K562 (cell line): ENCODE data around the gene INSR. TPM values are rescaled to one million over a fixed set of nuclear protein-coding genes. Genes with fewer than 3 reads are reported as not detected.
A peak's percentile ranks its signal among the peaks of the same experiment; 100 is the strongest.

ENCODE experiments used
- CBX1 ChIP-seq: sonication (generic); IDR thresholded peaks from 2 replicates; pipeline ENCODE4 v1.6.1; 2016; ENCODE audit warnings: antibody characterized with exemption, low read depth, mild to moderate bottlenecking
- CREB1 ChIP-seq, 2 experiments: sonication (generic) in 1 of 2; formaldehyde crosslinking in 1 of 2; IDR thresholded peaks; 2 replicates each; pipeline versions ENCODE4 v1.6.1 to v1.8.0; 2012 to 2022; ENCODE audit warnings: inconsistent platforms in 1 of 2, mild to moderate bottlenecking in 1 of 2, missing genetic modification reagents in 1 of 2, moderate library complexity in 1 of 2
- DPF2 ChIP-seq: fragments of 450-650 bp; IDR thresholded peaks from 2 replicates; pipeline ENCODE4 v1.6.1; 2016
- GABPA ChIP-seq: fragments of 200-800 bp; sonication (Bioruptor generic); conservative IDR thresholded peaks from 2 replicates; pipeline ENCODE4 v1.6.1; 2016; ENCODE audit warnings: low read depth, missing genetic modification characterization, missing compliant biosample characterization
- GMEB1 ChIP-seq: fragments of 250-450 bp; sonication (Bioruptor Pico); IDR thresholded peaks from 2 replicates; pipeline ENCODE4 v1.4.0; 2020; ENCODE audit warnings: mild to moderate bottlenecking
- HDAC1 ChIP-seq, 2 experiments: fragments of 450-650 bp; IDR thresholded peaks; 2 replicates each; pipeline ENCODE4 v1.6.1; 2016 to 2017; ENCODE audit warnings: inconsistent platforms in 1 of 2, mild to moderate bottlenecking in 1 of 2, moderate library complexity in 1 of 2
- MLLT1 ChIP-seq, 2 experiments: fragments of 450-650 bp; IDR thresholded peaks; 2 replicates each; pipeline ENCODE4 v1.6.1; 2016
- MTA1 ChIP-seq: fragments of 450-650 bp; IDR thresholded peaks from 2 replicates; pipeline ENCODE4 v1.6.1; 2017; ENCODE audit warnings: borderline replicate concordance
- MYC ChIP-seq, 2 experiments: fragments of 250-450 bp in 1 of 2; sonication (Bioruptor Pico) in 1 of 2; IDR thresholded peaks; 2 replicates each; pipeline versions ENCODE4 v1.5.1 to v1.6.1; 2012 to 2021; ENCODE audit warnings: low read depth in 2 of 2, borderline replicate concordance in 1 of 2, improper control_type of control experiment in 1 of 2, low read length in 1 of 2, mild to moderate bottlenecking in 1 of 2, moderate library complexity in 1 of 2
- NFE2 ChIP-seq: IDR thresholded peaks from 2 replicates; pipeline ENCODE4 v1.6.1; 2014; ENCODE audit warnings: antibody characterized with exemption, low read depth
- NR2C2 ChIP-seq, 2 experiments: fragments of 200-800 bp in 1 of 2; sonication (Bioruptor generic) in 1 of 2; sonication (generic) in 1 of 2; formaldehyde crosslinking in 1 of 2; IDR thresholded peaks; 2 replicates each; pipeline versions ENCODE4 v1.6.1 to v1.8.0; 2016 to 2022; ENCODE audit warnings: mild to moderate bottlenecking in 1 of 2, missing compliant biosample characterization in 1 of 2, missing genetic modification characterization in 1 of 2, missing genetic modification reagents in 1 of 2
- NR2F6 ChIP-seq: fragments of 450-650 bp; formaldehyde crosslinking; IDR thresholded peaks from 2 replicates; pipeline ENCODE4 v1.4.0; 2020; ENCODE audit warnings: mild to moderate bottlenecking
- PHF8 ChIP-seq: fragments of 200-600 bp; sonication (generic); IDR thresholded peaks from 2 replicates; pipeline ENCODE4 v1.6.1; 2012; ENCODE audit warnings: mixed run types, mild to moderate bottlenecking, inconsistent platforms, low read length, moderate library complexity, borderline replicate concordance
- RBM25 ChIP-seq: fragments of 200-400 bp; formaldehyde crosslinking; IDR thresholded peaks from 2 replicates; pipeline ENCODE4 v1.6.1; 2018; ENCODE audit warnings: low read length, low read depth, moderate library complexity; ENCODE audit not compliant: severe bottlenecking
- RCOR1 ChIP-seq, 2 experiments: IDR thresholded peaks; 2 replicates each; pipeline ENCODE4 v1.6.1; 2012; ENCODE audit warnings: low read depth in 2 of 2, low read length in 2 of 2, borderline replicate concordance in 1 of 2, improper control_type of control experiment in 1 of 2
- THRB ChIP-seq: fragments of 450-650 bp; formaldehyde crosslinking; conservative IDR thresholded peaks from 2 replicates; pipeline ENCODE4 v1.4.0; 2022; ENCODE audit warnings: mild to moderate bottlenecking, missing genetic modification characterization
- TRIM28 ChIP-seq: fragments of 450-650 bp; IDR thresholded peaks from 2 replicates; pipeline ENCODE4 v1.6.1; 2017
- ZBTB1 ChIP-seq: sonication (generic); formaldehyde crosslinking; IDR thresholded peaks from 2 replicates; pipeline ENCODE4 v1.8.1; 2023; ENCODE audit warnings: missing genetic modification reagents, low read depth, mild to moderate bottlenecking, borderline replicate concordance
- ZEB2 ChIP-seq: fragments of 450-650 bp; IDR thresholded peaks from 2 replicates; pipeline ENCODE4 v1.6.1; 2016
- ZNF511 ChIP-seq: sonication (generic); formaldehyde crosslinking; IDR thresholded peaks from 2 replicates; pipeline ENCODE4 v1.8.0; 2022; ENCODE audit warnings: mild to moderate bottlenecking, missing genetic modification reagents
- ZNF586 ChIP-seq: fragments of 450-650 bp; formaldehyde crosslinking; conservative IDR thresholded peaks from 2 replicates; pipeline ENCODE4 v1.4.0; 2020; ENCODE audit warnings: mild to moderate bottlenecking, moderate library complexity
- ZNF699 ChIP-seq: fragments of 250-450 bp; sonication (Bioruptor Pico); IDR thresholded peaks from 2 replicates; pipeline ENCODE4 v1.8.0; 2021; ENCODE audit warnings: mild to moderate bottlenecking, moderate library complexity; ENCODE audit not compliant: insufficient replicate concordance
- polyA plus RNA-seq, 8 experiments: library from polyadenylated mRNA; depleted of rRNA in 4 of 8; stranded (reverse) in 5 of 8; unstranded in 3 of 8; fragments of >200 nt; fragmentation: Nextera tagmentation in 2 of 8; fragmentation: Illumina TruSeq in 1 of 8; extraction: Ambion mirVana in 2 of 8; extraction: Trizol in 1 of 8; gene quantifications; 2 replicates each; pipeline versions ENCODE4 v1.2.1 to v1.2.3, GENCODE V29; 2011 to 2014; ENCODE audit warnings: inconsistent platforms in 1 of 8, missing spikeins in 1 of 8
- total RNA-seq, 7 experiments: library from RNA; depleted of rRNA in 6 of 7; stranded (reverse); fragments of >200 nt in 6 of 7; fragmentation: Illumina TruSeq in 2 of 7; extraction: Trizol in 2 of 7; gene quantifications; 2 replicates each; pipeline versions ENCODE4 v1.2.1 to v1.2.3, GENCODE V29; 2011 to 2021; ENCODE audit warnings: low replicate concordance in 1 of 7

Gene INSR
- total and polyA plus RNA-seq, 9 of the 15 experiments (the other 6 are each of a cell fraction or from before 2014, with no cell fraction given) = 0.04 to 0.88 (median 0.41) TPM

GRCh38 chr19:7197760-7198696 is 96.2 kb downstream of the INSR start (continued):
- TF ChIP-seq MLLT1 (IDR thresholded peaks at IDR 0.05) = peak in 1 of 2 experiments; percentile 51; a peak in 1 of 4 replicates
- no peak for TF ChIP-seq RCOR1 (IDR thresholded peaks at IDR 0.05; ENCODE audit: borderline replicate concordance in 1 of 2, low read depth in 2 of 2, low read length in 2 of 2)
- TF ChIP-seq ZNF699 = no peak
- peak; percentile 88 for TF ChIP-seq THRB (CRISPR knock-in tag)
- peak; percentile 71 for TF ChIP-seq GMEB1 (CRISPR knock-in tag)
- TF ChIP-seq ZNF511 (CRISPR knock-in tag) = no peak
- no peak for TF ChIP-seq NFE2
- no peak for TF ChIP-seq ZBTB1 (CRISPR knock-in tag)
- no peak for TF ChIP-seq NR2C2 (CRISPR knock-in tag; IDR thresholded peaks at IDR 0.05)
- TF ChIP-seq NR2C2 (tag; IDR thresholded peaks at IDR 0.05) = peak; percentile 46; the same call in 1 of the 2 replicates
- TF ChIP-seq RBM25 = peak; percentile 78
- TF ChIP-seq MTA1 = peak; percentile 36; the same call in 1 of the 2 replicates
- TF ChIP-seq GABPA (tag) = no peak
- no peak for TF ChIP-seq ZNF586 (CRISPR knock-in tag)
- no peak for TF ChIP-seq NR2F6
- no peak for TF ChIP-seq ZEB2
- no peak for TF ChIP-seq MYC (IDR thresholded peaks at IDR 0.05; ENCODE audit: low read depth, low read length)
- no peak for TF ChIP-seq MYC (CRISPR knock-in tag; IDR thresholded peaks at IDR 0.05; ENCODE audit: borderline replicate concordance, low read depth)
- TF ChIP-seq PHF8 = peak; percentile 27; the same call in 1 of the 2 replicates
- no peak for TF ChIP-seq CBX1
- TF ChIP-seq CREB1 (IDR thresholded peaks at IDR 0.05) = no peak
- TF ChIP-seq CREB1 (CRISPR knock-in tag; IDR thresholded peaks at IDR 0.05) = peak; percentile 44
- TF ChIP-seq TRIM28 = no peak
- peak; percentile 48 for TF ChIP-seq DPF2
- peak in 1 of 2 experiments; percentile 83; a peak in 2 of 4 replicates for TF ChIP-seq HDAC1 (IDR thresholded peaks at IDR 0.05)
